GM19324 (cell line): ENCODE results near the gene FHAD1.

Experiments used
- ATAC-seq: cut with Tn5 transposase; IDR thresholded peaks from one replicate; pipeline ENCODE4 v1.9.1; 2021; ENCODE audit warnings: mild to moderate bottlenecking, moderate library complexity; ENCODE audit not compliant: unreplicated experiment, low FRiP score

Gene FHAD1

GRCh38 chr1:15218287-15219279 is 28.4 kb upstream of the FHAD1 start:
- no peak for ATAC-seq

GRCh38 chr1:15219280-15220023 is 27.6 kb upstream of the FHAD1 start:
- no peak for ATAC-seq

GRCh38 chr1:15220024-15220392 is 27.0 kb upstream of the FHAD1 start:
- no peak for ATAC-seq

GRCh38 chr1:15220825-15221431 is 26.1 kb upstream of the FHAD1 start:
- no peak for ATAC-seq

DNA sequence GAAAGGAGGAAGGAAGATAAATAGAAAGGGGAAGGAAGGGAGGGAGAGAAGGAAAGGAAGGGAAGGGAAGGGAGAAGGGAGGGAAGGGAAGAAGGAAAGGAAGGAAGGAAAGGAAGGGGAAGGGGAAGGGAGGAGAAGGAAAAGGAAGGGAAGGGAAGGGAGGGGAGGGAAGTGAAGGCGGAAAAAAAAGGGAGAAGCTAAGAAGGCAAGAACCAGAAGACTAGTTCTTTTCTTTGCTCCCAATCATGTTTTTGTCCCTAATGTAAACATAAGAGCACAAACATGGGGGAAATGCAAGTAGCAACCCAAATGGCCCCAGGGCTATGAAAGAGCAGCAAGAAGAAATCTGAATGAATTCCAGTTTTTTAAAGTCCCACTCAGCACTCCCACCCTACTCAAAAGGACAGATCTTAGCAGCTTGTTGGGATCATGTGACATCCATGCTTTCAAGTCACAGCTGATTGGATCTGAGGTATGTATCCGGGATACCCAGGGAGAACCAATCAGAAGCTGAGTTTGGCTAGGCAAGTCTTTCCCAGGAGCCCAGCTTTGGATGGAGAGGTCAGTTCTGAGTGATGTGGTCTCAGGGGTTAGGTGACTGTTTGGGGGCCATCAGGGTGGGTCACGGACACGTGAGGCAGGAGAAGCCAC is 24.2 kb upstream of the FHAD1 start:
- ATAC-seq: no peak

- no peak for ATAC-seq
Observed at GRCh38 chr1:15224259-15224869, 22.7 kb upstream of the FHAD1 start.

DNA sequence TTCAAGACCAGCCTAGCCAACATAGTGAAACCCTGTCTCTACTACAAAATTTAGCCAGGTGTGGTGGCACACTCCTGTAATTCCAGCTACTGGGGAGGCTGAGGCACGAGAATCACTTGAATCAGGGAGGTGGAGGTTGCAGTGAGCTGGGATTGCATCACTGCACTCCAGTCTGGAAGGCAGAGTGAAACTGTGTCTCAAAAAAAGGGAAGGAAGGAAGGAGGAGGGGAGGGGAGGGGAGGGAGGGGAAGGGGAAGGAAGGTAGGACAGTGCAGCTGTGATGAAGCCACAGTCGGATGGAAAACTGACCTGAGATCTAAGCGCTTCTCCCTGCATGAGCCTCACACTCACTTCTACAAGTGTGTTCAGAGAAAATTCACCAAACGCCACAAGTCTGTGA is 22.0 kb upstream of the FHAD1 start:
- no peak for ATAC-seq

DNA sequence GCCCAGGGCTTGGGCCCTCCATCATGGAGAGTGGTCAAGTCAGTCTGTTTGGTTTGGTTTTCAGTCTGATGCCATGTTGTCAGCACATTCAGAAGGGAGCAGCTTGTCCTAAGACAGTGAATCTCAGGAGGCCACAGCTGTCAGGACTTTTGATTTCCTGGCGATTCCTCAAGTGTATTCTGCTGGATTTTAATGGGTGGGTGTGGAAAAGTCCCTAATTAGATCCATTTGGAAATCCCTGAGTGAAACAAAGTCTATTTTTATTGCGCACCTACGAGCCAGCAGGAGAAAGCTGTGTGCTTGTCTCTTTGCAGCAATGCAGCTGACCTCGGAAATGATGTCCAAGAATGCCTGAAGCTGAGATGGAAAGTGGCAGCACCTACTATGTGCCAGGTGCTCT is 21.6 kb upstream of the FHAD1 start:
- ATAC-seq: no peak

GRCh38 chr1:15226388-15227255 is 20.4 kb upstream of the FHAD1 start:
- ATAC-seq: no peak

GRCh38 chr1:15229707-15230131 is 17.3 kb upstream of the FHAD1 start:
- no peak for ATAC-seq

DNA sequence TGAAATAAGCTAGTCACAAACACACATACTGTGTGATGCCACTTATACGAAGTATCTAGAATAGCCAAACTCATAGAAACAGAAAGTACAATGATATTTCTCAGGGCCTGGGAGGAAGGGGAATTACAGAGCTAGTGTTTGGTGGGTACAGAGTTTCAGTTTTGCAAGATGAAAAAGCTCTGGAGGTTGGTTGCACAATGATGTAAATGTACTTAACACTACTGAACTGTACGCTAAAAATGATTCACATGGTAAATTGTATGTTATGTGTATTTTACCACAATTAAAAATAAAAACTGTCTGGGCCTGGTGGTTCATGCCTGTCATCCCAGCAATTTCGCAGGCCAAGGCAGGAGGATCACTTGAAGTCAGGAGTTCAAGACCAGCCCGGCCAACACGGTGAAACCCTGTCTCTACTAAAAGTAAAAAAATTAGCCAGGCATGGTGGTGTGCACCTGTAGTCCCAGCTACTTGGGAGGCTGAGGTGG is 15.3 kb upstream of the FHAD1 start:
- ATAC-seq: peak; percentile 66

GRCh38 chr1:15233689-15234088 is 13.3 kb upstream of the FHAD1 start:
- no peak for ATAC-seq

- ATAC-seq: no peak
Observed at GRCh38 chr1:15236321-15236721, 10.7 kb upstream of the FHAD1 start.

DNA sequence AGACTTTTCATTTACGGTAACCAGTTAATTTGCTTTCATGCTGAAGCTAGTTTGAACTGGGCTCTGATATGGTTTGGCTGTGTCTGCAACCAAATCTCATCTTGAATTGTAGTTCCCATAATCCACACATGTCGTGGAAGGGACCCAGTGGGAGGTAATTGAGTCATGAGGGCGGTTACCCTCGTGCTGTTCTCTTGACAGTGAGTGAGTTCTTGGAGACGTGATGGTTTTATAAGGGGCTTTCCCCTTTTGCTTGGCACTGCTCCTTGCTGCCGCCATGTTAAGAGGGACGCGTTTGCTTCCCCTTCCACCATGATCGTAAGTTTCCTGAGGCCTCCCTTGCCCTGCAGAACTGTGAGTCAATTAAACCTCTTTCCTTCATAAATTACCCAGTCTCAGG is 10.3 kb upstream of the FHAD1 start:
- ATAC-seq: no peak

DNA sequence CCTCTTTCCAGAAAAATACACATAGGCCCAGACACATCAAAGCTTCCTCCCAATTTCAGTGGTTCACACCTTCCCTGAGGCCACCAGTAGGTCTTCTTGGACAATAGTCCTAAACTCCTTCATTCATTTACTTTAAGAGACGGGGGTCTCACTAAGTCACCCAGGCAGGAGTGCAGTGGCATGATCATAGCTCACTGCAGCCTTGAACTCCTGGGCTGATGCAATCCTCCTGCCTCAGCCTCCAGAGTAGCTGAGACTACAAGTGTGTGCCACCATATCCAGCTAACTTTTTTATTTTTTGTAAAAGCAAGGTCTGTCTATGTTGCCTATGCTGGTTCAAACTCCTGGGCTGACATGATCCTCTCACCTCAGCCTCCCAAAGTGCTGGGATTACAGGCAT is 8.2 kb upstream of the FHAD1 start:
- no peak for ATAC-seq

GRCh38 chr1:15242766-15243165 is 4.3 kb upstream of the FHAD1 start:
- ATAC-seq: no peak

GRCh38 chr1:15243275-15244043 is 3.6 kb upstream of the FHAD1 start:
- ATAC-seq: no peak

GRCh38 chr1:15244813-15245212 is 2.2 kb upstream of the FHAD1 start:
- ATAC-seq: no peak
